GM19455 (cell line): ENCODE measurements around the gene NDUFA5.

ENCODE experiments used
- ATAC-seq: cut with Tn5 transposase; IDR thresholded peaks from one replicate; pipeline ENCODE4 v1.9.1; 2021; ENCODE audit not compliant: unreplicated experiment

The NDUFA5 gene

GRCh38 chr7:123522066-123522465 lies 35.6 kb downstream of the NDUFA5 start:
- ATAC-seq = no peak

GRCh38 chr7:123505221-123505620 lies 52.4 kb downstream of the NDUFA5 start:
- ATAC-seq = no peak

GRCh38 chr7:123502201-123502600 lies 55.4 kb downstream of the NDUFA5 start:
- ATAC-seq = no peak

- ATAC-seq = no peak
Observed at GRCh38 chr7:123500878-123501489, 56.6 kb downstream of the NDUFA5 start.

- no peak for ATAC-seq
Observed at GRCh38 chr7:123499211-123499970, 58.2 kb downstream of the NDUFA5 start.

- ATAC-seq = no peak
Observed at GRCh38 chr7:123498601-123499000, 59.0 kb downstream of the NDUFA5 start.

GRCh38 chr7:123498031-123498430 lies 59.6 kb downstream of the NDUFA5 start:
- ATAC-seq = no peak

GRCh38 chr7:123494193-123494796 lies 63.3 kb downstream of the NDUFA5 start:
- ATAC-seq = no peak

- ATAC-seq = no peak
Observed at GRCh38 chr7:123492485-123492884, 65.1 kb downstream of the NDUFA5 start.
